Activated T-cell treated with anti-CD3 and anti-CD28 coated beads, Interleukin-2, amount 50 U/mL, for 24 hours (primary cell): ENCODE measurements around the gene DPP6.

Source experiments
- DNase-seq: peaks from one replicate; pipeline ENCODE4 v3.0.0-alpha.2; 2020
- H3K27ac Mint-ChIP-seq: 2 replicates; pipeline ENCODE4 v1.8.0; 2020; ENCODE audit warnings: mild to moderate bottlenecking, mixed read lengths
- H3K27me3 Mint-ChIP-seq: 2 replicates; pipeline ENCODE4 v1.8.0; 2020; ENCODE audit warnings: mixed read lengths
- H3K36me3 Mint-ChIP-seq: 2 replicates; pipeline ENCODE4 v1.8.0; 2020; ENCODE audit warnings: low read depth, mixed read lengths
- H3K4me1 Mint-ChIP-seq: 2 replicates; pipeline ENCODE4 v1.8.0; 2020; ENCODE audit warnings: low read depth, mixed read lengths
- H3K4me3 Mint-ChIP-seq: 2 replicates; pipeline ENCODE4 v1.8.0; 2020; ENCODE audit warnings: mild to moderate bottlenecking, moderate library complexity, mixed read lengths
- H3K9me3 Mint-ChIP-seq: 2 replicates; pipeline ENCODE4 v1.8.0; 2020; ENCODE audit warnings: mixed read lengths

DPP6 gene

DNA sequence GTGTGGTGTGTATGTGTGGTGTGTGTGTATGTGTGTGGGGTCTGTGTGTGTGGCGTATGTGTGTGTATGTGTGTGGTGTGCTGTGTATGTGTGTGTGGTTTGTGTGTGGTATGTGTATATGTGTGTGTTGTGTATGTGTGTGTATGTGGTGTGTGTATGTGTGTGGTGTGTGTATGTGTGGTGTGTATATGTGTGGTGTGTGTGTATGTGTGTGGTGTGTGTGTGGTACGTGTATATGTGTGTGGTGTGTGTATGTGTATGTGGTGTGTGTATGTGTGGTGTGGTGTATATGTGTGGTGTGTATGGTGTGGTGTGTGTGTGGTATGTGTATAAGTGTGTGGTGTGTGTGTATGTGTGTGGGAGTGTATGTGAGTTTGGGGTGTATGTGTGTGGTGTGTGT lies 522.0 kb downstream of the DPP6 start:
- no peak for DNase-seq
- Mint-ChIP-seq H3K36me3 (no peaks in the 10 kb centered on the region), H3K4me1 (no peaks in the 10 kb centered on the region), H3K4me3 (no peak overlapping the region), H3K27ac (no peak overlapping the region), H3K9me3 (no peaks in the 10 kb centered on the region), H3K27me3 (no peaks in the 10 kb centered on the region)

GRCh38 chr7:154575497-154575896 lies 523.3 kb downstream of the DPP6 start:
- Mint-ChIP-seq H3K27ac (no peak overlapping the region), H3K4me1 (no peaks in the 10 kb centered on the region), H3K36me3 (no peaks in the 10 kb centered on the region), H3K27me3 (no peaks in the 10 kb centered on the region), H3K4me3 (no peak overlapping the region), H3K9me3 (no peaks in the 10 kb centered on the region)
- no peak for DNase-seq

DNA sequence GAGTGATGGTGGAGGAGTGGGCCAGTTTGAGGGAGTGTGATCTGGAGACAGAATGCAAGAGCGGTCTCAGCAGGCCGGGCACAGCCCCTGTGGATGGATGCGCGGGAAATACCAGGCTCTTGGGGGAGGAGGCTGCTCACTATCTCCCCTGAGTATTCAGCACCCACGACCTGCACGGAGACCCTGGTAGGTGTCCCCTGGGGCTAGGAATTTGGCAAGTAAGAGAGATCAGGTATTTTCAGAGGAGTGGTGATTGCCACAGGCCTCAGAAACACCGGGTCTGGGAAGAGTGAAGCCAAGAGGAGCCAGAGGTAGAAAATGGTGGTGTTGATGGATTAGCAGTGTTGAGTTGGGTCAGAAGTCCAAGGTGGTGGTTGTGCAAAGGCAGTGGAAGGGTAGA lies 524.4 kb downstream of the DPP6 start:
- no peak for DNase-seq
- Mint-ChIP-seq H3K27ac (no peak overlapping the region), H3K4me1 (no peaks in the 10 kb centered on the region), H3K36me3 (no peaks in the 10 kb centered on the region), H3K4me3 (no peak overlapping the region), H3K27me3 (no peaks in the 10 kb centered on the region), H3K9me3 (no peaks in the 10 kb centered on the region)

- Mint-ChIP-seq H3K27me3 (no peaks in the 10 kb centered on the region), H3K4me1 (no peaks in the 10 kb centered on the region)
Measured at GRCh38 chr7:154577141-154577873, 525.1 kb downstream of the DPP6 start.

DNA sequence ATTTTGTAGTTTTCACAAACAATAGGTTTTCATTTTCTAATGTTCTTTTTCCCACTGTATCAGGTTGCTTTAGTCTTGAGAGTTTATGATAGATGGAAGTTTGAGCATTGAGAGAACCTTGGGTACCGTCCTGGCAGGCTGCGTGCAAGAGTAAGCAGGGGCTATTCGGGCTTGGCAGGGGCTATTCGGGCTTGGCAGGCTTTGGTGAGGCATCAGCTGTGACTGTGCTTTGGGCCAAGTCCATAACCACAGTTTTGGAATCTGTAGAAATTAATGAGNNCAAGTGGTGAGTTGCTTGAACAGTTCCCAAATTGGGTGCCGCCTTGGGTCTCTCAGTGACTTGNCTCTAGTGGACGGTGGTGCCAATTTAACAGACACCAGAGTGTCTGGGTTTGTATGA lies 526.1 kb downstream of the DPP6 start:
- Mint-ChIP-seq H3K9me3 (no peaks in the 10 kb centered on the region), H3K4me1 (no peaks in the 10 kb centered on the region), H3K4me3 (no peak overlapping the region), H3K36me3 (no peaks in the 10 kb centered on the region), H3K27me3 (no peaks in the 10 kb centered on the region), H3K27ac (no peak overlapping the region)
- DNase-seq = no peak

More at GRCh38 chr7:154577141-154577873, 525.1 kb downstream of the DPP6 start:
- H3K4me3 Mint-ChIP-seq = no peak overlapping the region
- no peak overlapping the region for H3K27ac Mint-ChIP-seq
- H3K36me3 Mint-ChIP-seq = no peaks in the 10 kb centered on the region
- H3K9me3 Mint-ChIP-seq = no peaks in the 10 kb centered on the region
- no peak for DNase-seq

DNA sequence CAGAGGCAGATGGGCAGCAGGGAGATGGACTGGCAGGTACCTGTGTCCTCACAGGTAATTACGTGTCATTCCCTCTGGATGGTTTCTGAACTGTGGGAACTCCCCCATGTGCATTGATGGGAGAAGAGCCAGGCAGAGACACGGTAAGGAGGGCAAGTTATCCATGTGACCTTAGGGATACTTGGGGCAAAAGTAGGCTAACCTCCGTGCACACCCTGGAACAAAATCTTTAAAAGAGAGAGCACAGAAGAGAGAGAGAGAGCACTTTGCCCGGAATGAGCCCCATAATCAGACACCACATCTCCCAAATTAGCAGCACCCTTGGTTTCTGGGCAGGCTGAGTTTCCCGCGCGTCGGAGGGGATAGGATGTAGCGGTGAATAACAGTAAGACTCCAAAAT lies 527.5 kb downstream of the DPP6 start:
- Mint-ChIP-seq H3K27ac (no peak overlapping the region), H3K4me1 (no peaks in the 10 kb centered on the region), H3K4me3 (no peak overlapping the region), H3K27me3 (no peaks in the 10 kb centered on the region), H3K9me3 (no peaks in the 10 kb centered on the region), H3K36me3 (no peaks in the 10 kb centered on the region)
- DNase-seq = no peak

GRCh38 chr7:154581251-154581890 lies 529.2 kb downstream of the DPP6 start:
- no peaks in the 10 kb centered on the region for H3K27me3 Mint-ChIP-seq
- H3K4me1 Mint-ChIP-seq = no peaks in the 10 kb centered on the region
- H3K27ac Mint-ChIP-seq = no peak overlapping the region
- no peak overlapping the region for H3K4me3 Mint-ChIP-seq
- no peak for DNase-seq
- no peaks in the 10 kb centered on the region for H3K36me3 Mint-ChIP-seq
- no peaks in the 10 kb centered on the region for H3K9me3 Mint-ChIP-seq

- Mint-ChIP-seq H3K4me3 (no peak overlapping the region), H3K36me3 (no peaks in the 10 kb centered on the region), H3K9me3 (no peaks in the 10 kb centered on the region), H3K27ac (no peak overlapping the region), H3K4me1 (no peaks in the 10 kb centered on the region), H3K27me3 (no peaks in the 10 kb centered on the region)
- no peak for DNase-seq
Measured at GRCh38 chr7:154583454-154583853, 531.3 kb downstream of the DPP6 start.

GRCh38 chr7:154584352-154585252 lies 532.4 kb downstream of the DPP6 start:
- no peaks in the 10 kb centered on the region for H3K36me3 Mint-ChIP-seq
- no peaks in the 10 kb centered on the region for H3K4me1 Mint-ChIP-seq
- no peaks in the 10 kb centered on the region for H3K27me3 Mint-ChIP-seq
- no peak overlapping the region for H3K4me3 Mint-ChIP-seq
- H3K27ac Mint-ChIP-seq = no peak overlapping the region
- DNase-seq = no peak
- H3K9me3 Mint-ChIP-seq = no peaks in the 10 kb centered on the region

GRCh38 chr7:154587792-154588191 lies 535.6 kb downstream of the DPP6 start:
- no peaks in the 10 kb centered on the region for H3K27me3 Mint-ChIP-seq
- H3K36me3 Mint-ChIP-seq = no peaks in the 10 kb centered on the region
- DNase-seq = no peak
- H3K27ac Mint-ChIP-seq = no peak overlapping the region
- no peaks in the 10 kb centered on the region for H3K9me3 Mint-ChIP-seq
- H3K4me1 Mint-ChIP-seq = no peaks in the 10 kb centered on the region
- H3K4me3 Mint-ChIP-seq = no peak overlapping the region

DNA sequence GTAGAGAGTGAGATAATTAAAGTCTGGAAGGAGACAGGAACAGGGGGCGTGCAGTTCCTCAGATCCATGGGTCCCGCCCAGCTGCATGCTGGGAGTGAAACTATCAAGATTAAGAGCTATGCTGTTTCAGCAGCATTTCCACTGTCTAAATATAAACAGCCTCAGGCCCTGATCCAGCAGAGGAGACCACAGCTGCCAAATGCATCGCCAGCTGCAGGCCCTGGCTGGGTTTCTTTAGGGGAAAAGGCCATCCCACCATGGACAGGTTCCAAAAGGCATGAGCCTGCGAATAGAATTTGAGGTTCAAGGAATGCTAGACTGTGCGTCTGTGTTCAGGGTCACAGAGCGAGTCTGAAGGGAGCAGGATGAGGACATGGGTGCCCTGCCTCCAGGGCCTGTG lies 539.3 kb downstream of the DPP6 start:
- no peak overlapping the region for H3K4me3 Mint-ChIP-seq

DNA sequence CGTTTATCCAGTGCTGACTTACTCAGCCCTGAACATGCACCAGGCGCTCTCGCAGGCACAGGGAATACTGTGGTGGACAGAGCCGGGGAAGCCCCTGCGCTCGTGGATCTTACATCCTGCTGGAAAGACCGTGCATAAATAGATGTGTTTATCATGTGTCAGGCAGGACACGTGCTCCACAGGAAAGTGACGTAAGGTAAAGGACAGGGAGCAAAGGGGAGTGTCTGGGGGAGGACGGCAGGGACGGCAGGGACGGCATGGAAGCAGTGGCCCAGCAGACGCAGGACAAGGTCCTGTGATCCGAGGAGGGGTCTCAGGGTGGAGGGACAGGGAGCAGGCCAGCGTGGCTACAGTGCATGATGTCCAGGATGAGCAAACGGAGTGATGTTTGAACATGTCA lies 540.2 kb downstream of the DPP6 start:
- H3K4me3 Mint-ChIP-seq = no peak overlapping the region
- no peaks in the 10 kb centered on the region for H3K36me3 Mint-ChIP-seq
- H3K27ac Mint-ChIP-seq = no peak overlapping the region
- H3K27me3 Mint-ChIP-seq = no peaks in the 10 kb centered on the region
- H3K4me1 Mint-ChIP-seq = no peaks in the 10 kb centered on the region
- DNase-seq = no peak
- H3K9me3 Mint-ChIP-seq = no peaks in the 10 kb centered on the region

More for the DNA sequence above, 539.3 kb downstream of the DPP6 start:
- Mint-ChIP-seq H3K27me3 (no peaks in the 10 kb centered on the region), H3K9me3 (no peaks in the 10 kb centered on the region), H3K27ac (no peak overlapping the region), H3K4me1 (no peaks in the 10 kb centered on the region), H3K36me3 (no peaks in the 10 kb centered on the region)
- no peak for DNase-seq

DNA sequence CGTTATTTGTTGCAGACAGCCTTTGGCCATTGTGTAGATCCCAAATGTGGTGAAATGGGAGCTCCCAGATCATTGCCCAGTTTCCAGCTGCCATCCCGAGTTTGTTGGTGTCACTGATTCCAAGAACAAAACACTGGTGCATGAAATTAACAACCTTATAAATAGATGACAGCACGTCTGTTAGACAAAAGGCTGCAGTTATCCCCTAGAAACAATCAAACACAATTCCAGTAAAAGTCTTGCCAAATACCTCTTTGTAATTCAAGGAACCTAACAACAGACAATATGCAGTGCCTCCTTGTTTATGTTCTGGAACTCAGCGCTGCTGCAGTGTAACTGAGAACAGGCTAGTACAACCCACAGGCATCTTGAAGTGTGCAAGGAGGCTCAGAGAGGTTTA lies 546.2 kb downstream of the DPP6 start:
- Mint-ChIP-seq H3K4me1 (no peaks in the 10 kb centered on the region), H3K4me3 (no peak overlapping the region), H3K27ac (no peak overlapping the region), H3K36me3 (no peaks in the 10 kb centered on the region), H3K27me3 (no peaks in the 10 kb centered on the region), H3K9me3 (no peaks in the 10 kb centered on the region)
- no peak for DNase-seq

DNA sequence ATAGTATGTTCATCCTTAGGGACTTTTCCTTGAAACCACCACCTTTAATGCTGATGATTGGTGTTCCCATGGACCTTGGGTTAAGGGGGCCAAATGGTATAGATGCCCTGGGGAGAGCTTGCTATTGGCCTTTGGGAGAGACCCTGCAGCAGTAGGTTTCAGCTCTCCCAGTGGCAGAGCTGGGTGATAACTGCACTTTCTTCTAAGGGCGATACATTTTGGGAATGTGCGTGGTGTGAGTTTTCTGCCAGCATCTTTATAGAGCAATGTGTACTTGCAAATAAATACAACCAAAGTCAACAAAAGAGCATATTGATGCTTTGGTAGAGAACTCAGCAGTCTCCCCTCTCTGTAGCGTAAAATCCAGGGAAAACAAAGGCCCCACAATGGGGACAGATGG lies 546.7 kb downstream of the DPP6 start:
- no peaks in the 10 kb centered on the region for H3K4me1 Mint-ChIP-seq
- no peak overlapping the region for H3K27ac Mint-ChIP-seq
- DNase-seq = no peak

GRCh38 chr7:154610903-154611302 lies 558.7 kb downstream of the DPP6 start:
- no peak for DNase-seq
- no peaks in the 10 kb centered on the region for H3K4me1 Mint-ChIP-seq
- no peak overlapping the region for H3K27ac Mint-ChIP-seq
- H3K4me3 Mint-ChIP-seq = no peak overlapping the region
- H3K9me3 Mint-ChIP-seq = peaks cover 4% of the 10 kb centered on the region
- H3K36me3 Mint-ChIP-seq = no peaks in the 10 kb centered on the region
- no peaks in the 10 kb centered on the region for H3K27me3 Mint-ChIP-seq

More for the DNA sequence above, 546.7 kb downstream of the DPP6 start:
- H3K36me3 Mint-ChIP-seq = no peaks in the 10 kb centered on the region
- H3K9me3 Mint-ChIP-seq = no peaks in the 10 kb centered on the region
- no peak overlapping the region for H3K4me3 Mint-ChIP-seq
- H3K27me3 Mint-ChIP-seq = no peaks in the 10 kb centered on the region
